DMS 273 (cell line): ENCODE measurements around the gene SPATA17.

Experiments
- DNase-seq: peaks from one replicate; lab custom pipeline; 2025; ENCODE audit not compliant: unreplicated experiment; lab: John Stamatoyannopoulos, UW

SPATA17 gene

GRCh38 chr1:217907504-217907903 is 276.4 kb downstream of the SPATA17 start:
- DNase-seq, result no peak

- DNase-seq, result no peak
Observed at GRCh38 chr1:217910203-217910602, 279.1 kb downstream of the SPATA17 start.

- no peak for DNase-seq
Observed at GRCh38 chr1:217910791-217911320, 279.7 kb downstream of the SPATA17 start.

GRCh38 chr1:217911908-217912307 is 280.8 kb downstream of the SPATA17 start:
- peak; percentile 42 for DNase-seq

- DNase-seq, result peak; percentile 90
Observed at GRCh38 chr1:217917281-217917887, 286.2 kb downstream of the SPATA17 start.

- DNase-seq, result no peak
Observed at GRCh38 chr1:217919683-217920388, 288.7 kb downstream of the SPATA17 start.
